CD4-positive, alpha-beta T cell treated with Interferon gamma for 1 hour (primary cell): ENCODE results near the gene PMS2.
"Not testable (repeated sequence)": the region's sequence is repeated elsewhere in the genome, so short reads cannot be mapped to it uniquely, and the experiment has no call there.

Source experiments
- DNase-seq: peaks from one replicate; pipeline ENCODE4 v3.0.0-alpha.2; 2020

PMS2 gene

GRCh38 chr7:6015917-6016652, 7.2 kb upstream of the PMS2 start:
- DNase-seq: no peak

DNA sequence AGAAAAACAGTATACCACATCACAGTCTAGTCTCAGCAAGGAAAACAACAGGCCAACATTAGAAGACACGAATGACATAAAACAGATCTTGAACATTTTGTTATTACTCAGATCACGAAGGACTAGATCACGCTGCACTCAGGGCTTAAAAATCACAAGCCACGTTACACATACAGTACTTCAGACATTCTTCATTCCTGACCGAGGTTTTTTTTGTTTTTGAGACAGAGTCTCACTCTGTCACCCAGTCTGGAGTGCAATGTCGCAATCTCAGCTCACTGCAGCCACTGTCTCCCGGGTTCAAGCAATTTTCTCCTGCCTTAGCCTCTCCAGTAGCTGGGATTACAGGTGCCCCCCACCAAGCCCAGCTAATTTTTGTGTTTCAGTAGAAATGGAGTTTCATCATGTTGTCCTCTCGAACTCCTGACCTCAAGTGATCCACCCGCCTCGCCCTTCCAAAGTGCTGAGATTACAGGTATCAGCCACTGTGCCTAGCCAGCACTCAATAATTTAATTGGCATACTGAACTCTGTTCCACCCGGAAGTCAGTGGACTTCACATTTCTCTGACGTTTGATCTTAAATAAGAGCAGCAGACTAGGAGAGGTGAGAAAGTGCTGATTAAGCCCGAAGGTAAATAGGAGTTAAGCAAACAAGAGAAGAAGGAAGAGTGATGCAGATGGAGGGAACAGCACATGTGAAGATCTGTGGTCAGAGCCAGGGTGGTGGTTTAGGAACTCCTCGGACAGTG, 3.7 kb upstream of the PMS2 start:
- DNase-seq: no peak

- no peak for DNase-seq
Observed at GRCh38 chr7:6011541-6011940, 2.7 kb upstream of the PMS2 start.

DNA sequence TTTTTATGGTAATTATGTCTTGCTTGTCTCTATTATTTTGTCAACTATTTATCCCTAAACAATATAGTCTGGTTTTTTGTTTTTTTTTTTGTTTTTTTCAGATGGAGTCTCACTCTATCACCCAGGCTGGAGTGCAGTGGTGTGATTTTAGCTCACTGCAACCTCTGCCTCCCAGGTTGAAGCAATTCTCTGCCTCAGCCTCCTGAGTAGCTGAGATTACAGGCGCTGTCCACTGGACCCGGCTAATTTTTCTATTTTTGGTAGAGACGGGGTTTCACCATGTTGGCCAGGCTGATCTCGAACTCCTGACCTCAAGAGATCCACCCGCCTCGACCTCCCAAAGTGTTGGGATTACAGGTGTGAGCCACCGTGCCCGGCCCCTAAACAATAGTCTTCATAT, 1.5 kb upstream of the PMS2 start:
- not testable (repeated sequence) for DNase-seq

DNA sequence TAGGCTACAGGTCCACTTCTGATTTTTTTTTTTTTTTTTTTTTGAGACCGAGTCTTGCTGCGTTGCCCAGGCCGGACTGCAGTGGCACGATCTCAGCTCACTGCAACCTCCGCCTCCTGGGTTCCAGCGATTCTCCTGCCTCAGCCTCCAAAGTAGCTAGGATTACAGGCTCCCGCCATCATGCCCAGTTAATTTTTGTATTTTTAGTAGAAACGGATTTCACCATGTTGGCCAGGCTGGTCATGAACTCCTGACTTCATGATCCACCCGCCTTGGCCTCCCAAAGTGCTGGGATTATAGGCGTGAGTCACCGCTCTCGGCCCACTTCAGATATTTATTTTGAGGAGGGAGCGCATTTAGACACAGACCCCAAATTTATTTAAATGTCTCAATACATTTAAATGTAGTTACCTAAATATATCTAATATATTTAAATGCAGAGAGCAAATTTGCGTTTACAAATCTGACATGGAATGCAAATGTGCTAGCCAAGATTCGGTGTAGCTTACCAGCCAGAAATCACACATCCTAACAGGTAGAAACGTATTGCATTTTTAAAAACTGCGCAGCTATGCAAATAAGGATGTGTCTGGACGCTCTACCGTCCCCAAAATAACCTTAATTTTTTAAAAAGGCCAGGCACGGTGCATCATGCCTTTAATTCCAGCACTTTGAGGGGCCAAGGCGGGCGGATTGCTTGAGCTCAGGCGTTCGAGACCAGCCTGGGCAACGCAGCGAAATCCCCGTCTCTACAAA, 836 bp downstream of the PMS2 start:
- not testable (repeated sequence) for DNase-seq

- no peak for DNase-seq
Observed at GRCh38 chr7:6007386-6007785, 1.5 kb downstream of the PMS2 start.

GRCh38 chr7:5997210-5997808, 11.5 kb downstream of the PMS2 start:
- peak; percentile 53 for DNase-seq

DNA sequence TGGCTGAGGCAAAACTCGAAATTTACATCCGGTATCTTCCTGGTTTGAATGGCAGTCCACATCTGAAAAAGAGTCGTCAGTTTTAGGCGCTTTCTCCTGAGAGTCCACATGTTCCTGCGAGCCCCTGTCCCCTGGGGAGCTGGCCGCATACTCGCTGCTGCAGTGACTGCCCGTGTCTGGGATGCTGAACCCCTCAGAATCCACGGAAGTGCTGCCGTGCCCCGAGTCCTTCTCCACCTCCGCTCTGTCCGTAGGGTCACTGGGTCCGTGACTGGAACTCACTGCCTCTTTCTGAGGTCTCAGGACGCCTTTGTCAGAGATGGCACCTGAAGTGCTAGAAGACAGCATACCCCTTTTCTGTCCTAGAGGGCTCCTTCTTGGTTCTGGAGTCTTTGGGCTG, 21.8 kb downstream of the PMS2 start:
- DNase-seq: not testable (repeated sequence)

DNA sequence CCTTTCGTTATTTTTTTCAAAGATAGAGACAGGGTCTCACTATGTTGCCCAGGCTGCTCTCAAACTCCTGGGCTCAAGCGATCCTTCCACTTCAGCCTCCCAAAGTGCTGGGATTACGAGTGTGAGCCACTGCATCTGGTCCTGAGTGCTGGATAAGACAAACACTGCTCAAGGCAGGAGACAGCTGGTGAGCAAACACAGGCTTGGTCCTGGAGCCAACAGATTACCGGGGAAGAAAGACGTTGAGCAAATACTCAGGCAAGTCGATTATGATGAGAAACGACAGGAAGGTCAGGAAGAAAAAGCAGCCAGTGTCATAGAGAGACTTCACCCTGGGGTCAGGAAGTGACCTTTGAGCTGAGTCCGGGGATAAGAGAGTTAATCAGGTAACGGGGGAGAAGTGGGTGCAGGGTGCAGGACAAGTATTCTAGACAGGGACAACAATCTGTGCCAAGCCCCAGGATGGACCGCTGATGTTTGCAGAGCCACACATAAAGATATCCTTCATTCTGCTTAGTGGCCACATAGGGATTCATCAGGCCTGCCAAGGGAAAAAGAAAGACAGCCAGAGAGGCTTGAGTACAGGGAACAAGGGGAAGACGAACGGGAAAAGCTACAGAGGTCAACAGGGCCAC, 29.1 kb downstream of the PMS2 start:
- not testable (repeated sequence) for DNase-seq

GRCh38 chr7:5973580-5973979, 35.3 kb downstream of the PMS2 start:
- not testable (repeated sequence) for DNase-seq

GRCh38 chr7:5970347-5970911, 38.4 kb downstream of the PMS2 start, which contains the start of gene RSPH10B:
RSPH10B (minus strand) TSS chr7:5970689; CDS start chr7:5967116, 3,573 bp downstream.
- not testable (repeated sequence) for DNase-seq

DNA sequence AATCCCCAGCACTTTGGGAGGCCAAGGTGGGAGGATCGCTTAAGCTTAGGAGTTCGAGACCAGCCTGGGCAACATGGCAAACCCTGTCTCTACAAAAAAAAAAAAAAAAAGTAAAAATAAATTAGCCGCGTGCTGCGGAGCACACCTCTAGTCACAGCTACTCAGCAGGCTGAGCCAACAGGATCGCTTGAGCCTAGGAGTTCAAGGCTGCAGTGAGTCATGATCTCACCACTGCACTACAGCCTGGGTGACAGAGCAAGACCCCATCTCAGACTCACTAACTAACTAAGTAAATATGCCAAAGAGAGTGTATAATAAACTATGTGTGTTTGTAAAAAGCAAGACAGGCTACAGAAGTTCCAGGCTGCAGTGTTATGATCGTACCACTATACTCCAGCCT, 45.0 kb downstream of the PMS2 start:
- DNase-seq: not testable (repeated sequence)

DNA sequence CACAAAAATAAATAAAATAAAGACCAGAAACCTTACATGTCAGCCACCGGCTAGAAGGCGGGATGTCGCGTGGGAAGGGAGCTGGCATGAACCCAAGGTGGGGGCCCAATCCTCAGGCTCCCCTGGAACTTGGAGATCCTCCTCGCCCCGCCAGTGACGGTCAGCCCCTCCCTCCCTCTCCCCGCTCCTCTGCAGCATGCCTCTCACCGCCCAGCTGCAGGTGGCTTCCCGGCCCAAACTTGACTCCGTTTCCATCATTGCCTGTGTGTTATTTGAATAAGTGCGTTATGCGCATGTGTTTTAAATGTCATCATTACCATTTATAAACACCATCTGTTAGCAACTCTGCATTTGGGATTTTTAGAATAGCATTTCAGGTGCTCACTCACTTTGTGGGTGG, 45.6 kb downstream of the PMS2 start:
- DNase-seq: not testable (repeated sequence)

DNA sequence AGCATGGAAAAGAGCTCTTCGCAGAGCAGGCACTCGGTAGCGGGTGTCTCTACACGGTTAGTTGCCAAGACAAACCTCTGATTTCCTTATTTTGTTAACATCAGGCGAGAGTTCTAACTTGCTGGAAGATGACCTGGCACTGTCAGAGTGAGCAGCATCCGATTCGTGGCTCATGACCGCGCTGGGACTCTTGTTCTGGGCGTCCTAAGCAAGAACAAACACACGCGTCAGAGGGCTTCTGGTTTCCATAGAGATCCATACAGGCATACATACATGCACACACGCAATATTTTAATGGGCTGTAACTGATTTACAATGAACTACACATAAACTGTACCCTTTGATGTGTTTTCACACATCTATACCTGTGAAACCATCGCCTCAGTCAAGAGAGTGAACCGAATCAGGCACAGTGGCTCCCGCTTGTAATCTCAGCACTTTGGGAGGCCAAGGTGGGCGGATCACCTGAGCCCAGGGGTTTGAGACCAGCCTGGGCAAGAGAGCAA, 73.9 kb downstream of the PMS2 start:
- not testable (repeated sequence) for DNase-seq

GRCh38 chr7:5931905-5932644, 76.8 kb downstream of the PMS2 start:
- not testable (repeated sequence) for DNase-seq

- not testable (repeated sequence) for DNase-seq
Observed at GRCh38 chr7:5931250-5931649, 77.6 kb downstream of the PMS2 start.

- not testable (repeated sequence) for DNase-seq
Observed at GRCh38 chr7:5930290-5930689, 78.6 kb downstream of the PMS2 start.

GRCh38 chr7:5926263-5926870, 82.5 kb downstream of the PMS2 start:
- not testable (repeated sequence) for DNase-seq

DNA sequence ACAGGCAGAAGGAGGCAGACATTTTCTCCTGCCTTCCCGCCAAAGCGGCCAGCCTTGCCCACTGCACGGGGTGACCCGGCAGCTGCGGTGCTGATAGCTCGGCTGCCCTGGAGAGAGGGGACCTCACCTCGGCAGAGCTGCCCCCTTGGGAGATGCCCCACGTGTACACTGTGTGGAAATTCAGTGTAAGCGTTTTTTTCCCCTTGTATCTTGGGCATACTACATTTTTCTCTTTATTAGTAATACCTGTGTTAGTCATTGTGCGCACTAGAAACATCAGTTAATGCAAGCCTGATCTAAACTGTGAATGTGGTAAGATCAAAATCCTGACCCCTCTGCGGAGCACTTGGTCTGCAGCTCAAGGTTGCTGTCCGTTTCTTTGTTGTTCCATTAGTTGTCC, 84.2 kb downstream of the PMS2 start:
- DNase-seq: not testable (repeated sequence)

GRCh38 chr7:5924180-5924579, 84.7 kb downstream of the PMS2 start:
- DNase-seq: not testable (repeated sequence)
